ENCODE results near the gene WDR62.

GRCh38 chr19:36064826-36065225 lies 10.1 kb downstream of the WDR62 start:
- TF ChIP-seq EP300 (IDR thresholded peaks at IDR 0.05) (no peak), CTCF (IDR thresholded peaks at IDR 0.05) (no peak), POLR2A (IDR thresholded peaks at IDR 0.05) (no peak)

All from tibial nerve (tissue), 4 donors.